ENCODE results near the gene SYNJ1. TPM values are rescaled to one million over a fixed set of nuclear protein-coding genes. Genes with fewer than 3 reads are reported as not detected.
"Not testable (repeated sequence)": the region's sequence is repeated elsewhere in the genome, so short reads cannot be mapped to it uniquely, and the experiment has no call there.

Gene SYNJ1
- total and polyA plus RNA-seq, 8 donors, result 15.3 to 26.5 (median 18.1) TPM

- Histone ChIP-seq H3K27me3 (no peaks in the 10 kb centered on the region), H3K36me3 (peaks cover 0 to 89% of the 10 kb centered on the region in 2 donors), H3K9me3 (no peaks in the 10 kb centered on the region), H3K4me3 (no peak overlapping the region), H3K4me1 (no peaks in the 10 kb centered on the region), H3K27ac (no peak overlapping the region)
- no peak for ATAC-seq
- no peak for DNase-seq
- intact Hi-C loops (cut with DNase I), result no loop called here
- no peak for TF ChIP-seq CTCF (IDR thresholded peaks at IDR 0.05)
Measured at GRCh38 chr21:32748529-32748928, 20.7 kb upstream of the SYNJ1 start.

DNA sequence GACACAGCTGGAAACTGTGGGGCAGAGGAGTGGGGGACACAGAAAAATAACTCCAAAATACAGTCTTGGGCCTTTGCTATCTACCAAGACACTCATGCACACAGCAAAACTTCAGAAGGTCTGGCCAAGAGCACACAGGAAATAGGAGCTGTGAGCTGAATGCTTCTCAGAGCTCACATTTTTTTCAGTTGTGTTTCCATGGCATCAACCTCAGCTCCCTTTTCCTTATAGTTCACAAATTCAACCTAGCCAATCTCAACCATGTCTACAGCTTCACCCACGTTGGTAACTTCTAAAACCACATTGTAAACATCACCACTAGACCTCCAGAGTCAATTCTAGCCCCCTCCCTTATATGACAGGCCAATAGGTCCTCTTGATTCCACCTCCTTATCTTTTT, 19.6 kb upstream of the SYNJ1 start:
- Histone ChIP-seq H3K9me3 (no peaks in the 10 kb centered on the region), H3K4me3 (no peak overlapping the region), H3K4me1 (no peaks in the 10 kb centered on the region), H3K36me3 (peaks cover 0 to 95% of the 10 kb centered on the region in 2 donors), H3K27ac (no peak overlapping the region), H3K27me3 (no peaks in the 10 kb centered on the region)
- TF ChIP-seq CTCF (IDR thresholded peaks at IDR 0.05), result no peak
- intact Hi-C loops (cut with DNase I), result no loop called here
- ATAC-seq (no peak), DNase-seq (no peak)

- DNase-seq; H3K9me3 ChIP-seq; ATAC-seq; H3K27me3 ChIP-seq; intact Hi-C loops (cut with DNase I); H3K4me1 ChIP-seq; H3K4me3 ChIP-seq; H3K27ac ChIP-seq: not testable (repeated sequence)
- H3K36me3 ChIP-seq, result peaks cover 0 to 97% of the 10 kb centered on the region in 2 donors
Measured at GRCh38 chr21:32746711-32747110, 18.9 kb upstream of the SYNJ1 start.

DNA sequence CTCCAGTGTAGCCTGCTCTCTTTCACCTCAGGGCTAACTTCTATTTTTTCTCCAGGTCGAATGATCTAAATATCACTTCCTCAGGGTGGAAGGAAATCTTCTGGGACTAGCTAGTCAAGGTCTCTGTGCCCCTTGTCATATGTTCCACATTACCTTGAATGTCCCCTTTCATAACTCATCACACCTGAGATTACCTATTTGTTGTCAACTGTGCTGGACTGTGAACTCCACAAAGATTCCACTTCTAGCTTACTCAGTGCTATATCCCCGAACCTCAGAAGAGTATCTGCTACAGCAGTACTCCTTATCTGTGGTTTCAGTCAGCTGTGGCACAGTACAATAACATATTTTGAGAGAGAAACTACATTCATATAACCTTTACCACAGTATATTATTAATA, 14.6 kb upstream of the SYNJ1 start:
- Histone ChIP-seq H3K27me3 (no peaks in the 10 kb centered on the region), H3K36me3 (peaks cover 0 to 98% of the 10 kb centered on the region in 2 donors)
- TF ChIP-seq CTCF (IDR thresholded peaks at IDR 0.05), result no peak

GRCh38 chr21:32741336-32741735, 13.5 kb upstream of the SYNJ1 start:
- H3K27ac ChIP-seq, result no peak overlapping the region
- H3K4me3 ChIP-seq, result no peak overlapping the region
- peaks cover 3 to 98% of the 10 kb centered on the region in 2 donors for H3K36me3 ChIP-seq
- H3K4me1 ChIP-seq, result no peaks in the 10 kb centered on the region
- no peak for DNase-seq
- no peak for TF ChIP-seq CTCF (IDR thresholded peaks at IDR 0.05)
- H3K9me3 ChIP-seq, result no peaks in the 10 kb centered on the region
- ATAC-seq, result no peak
- no peaks in the 10 kb centered on the region for H3K27me3 ChIP-seq
- intact Hi-C loops (cut with DNase I), result no loop called here

More for the DNA sequence above, 14.6 kb upstream of the SYNJ1 start:
- no peaks in the 10 kb centered on the region for H3K4me1 ChIP-seq
- ATAC-seq, result no peak
- intact Hi-C loops (cut with DNase I), result no loop called here
- no peak overlapping the region for H3K4me3 ChIP-seq
- no peak for DNase-seq
- H3K27ac ChIP-seq, result no peak overlapping the region
- H3K9me3 ChIP-seq, result no peaks in the 10 kb centered on the region

DNA sequence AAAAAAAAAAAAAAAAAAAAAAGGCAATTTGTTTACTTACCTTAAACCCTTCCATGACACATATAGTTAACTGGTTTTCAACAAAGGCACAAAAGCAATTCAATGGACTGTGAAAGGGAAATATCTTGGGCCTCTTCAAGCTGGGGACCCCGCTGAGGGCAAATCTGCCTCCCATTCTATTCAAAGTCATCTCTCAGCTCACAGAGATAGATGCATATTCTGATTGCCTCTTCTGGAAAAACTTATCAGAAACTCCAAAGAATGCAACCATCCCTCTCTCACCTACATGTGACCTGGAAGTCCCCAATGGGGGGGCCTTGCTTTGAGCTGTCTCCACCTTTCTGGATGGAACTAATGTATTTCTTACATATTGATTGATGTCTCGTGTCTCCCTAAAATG, 12.1 kb upstream of the SYNJ1 start:
- H3K4me1 ChIP-seq, result no peaks in the 10 kb centered on the region
- ATAC-seq (no peak), DNase-seq (no peak)
- H3K36me3 ChIP-seq, result peaks cover 3 to 96% of the 10 kb centered on the region in 2 donors
- H3K9me3 ChIP-seq, result no peaks in the 10 kb centered on the region
- no peak overlapping the region for H3K27ac ChIP-seq
- TF ChIP-seq CTCF (IDR thresholded peaks at IDR 0.05), result no peak
- H3K27me3 ChIP-seq, result no peaks in the 10 kb centered on the region
- intact Hi-C loops (cut with DNase I), result no loop called here
- no peak overlapping the region for H3K4me3 ChIP-seq

GRCh38 chr21:32736083-32736482, 8.3 kb upstream of the SYNJ1 start:
- H3K4me3 ChIP-seq; H3K27me3 ChIP-seq; H3K4me1 ChIP-seq; H3K27ac ChIP-seq; DNase-seq; ATAC-seq; intact Hi-C loops (cut with DNase I); H3K9me3 ChIP-seq: not testable (repeated sequence)
- H3K36me3 ChIP-seq, result peaks cover 3 to 74% of the 10 kb centered on the region in 2 donors

Data from left lung (tissue), 10 donors.